ENCODE results near the gene PIAS4. TPM values are rescaled to one million over a fixed set of nuclear protein-coding genes. Genes with fewer than 3 reads are reported as not detected.

The PIAS4 gene
- total RNA-seq, 1 donor from 2014 or later, result 17.0 TPM

DNA sequence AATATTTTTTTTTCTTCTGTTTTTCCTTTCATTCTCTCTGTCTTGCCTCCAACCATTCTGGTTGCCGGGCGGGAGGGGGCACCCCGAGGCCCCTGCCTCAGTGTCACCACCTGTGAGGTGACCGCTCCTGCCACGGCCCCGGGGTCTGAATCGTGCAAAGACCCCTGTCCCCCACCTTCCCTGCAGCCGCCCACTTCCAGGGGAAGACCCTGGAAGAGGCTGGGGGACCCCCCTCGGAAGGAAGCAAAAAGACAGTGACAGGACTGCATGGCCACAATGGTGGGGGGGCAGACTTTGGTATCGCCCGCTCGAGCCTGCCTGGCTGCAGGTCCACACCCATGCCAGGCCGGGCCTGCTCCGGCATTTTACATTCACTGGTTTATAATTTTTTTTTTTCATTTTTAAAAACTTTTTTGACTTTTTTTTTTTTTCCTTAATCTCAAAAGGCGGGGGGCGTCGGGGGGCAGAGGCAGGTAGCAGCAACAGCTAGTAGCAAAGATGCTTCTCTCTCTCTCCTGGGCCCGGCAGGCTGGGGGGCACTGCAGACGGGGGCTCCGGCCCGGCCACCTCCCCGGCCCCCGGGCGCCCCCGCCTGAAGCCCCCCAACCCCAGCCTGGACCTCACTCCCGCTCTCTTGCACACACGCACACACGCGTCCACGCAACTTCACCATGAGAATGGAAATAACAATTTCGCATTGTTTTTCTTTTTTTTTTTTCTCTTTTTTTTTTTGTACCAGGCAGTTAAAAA, 36.6 kb downstream of the PIAS4 start:
- Mint-ChIP-seq H3K36me3 (peaks cover 5% of the 10 kb centered on the region), H3K4me3 (no peak overlapping the region), H3K4me1 (no peaks in the 10 kb centered on the region), H3K9me3 (no peaks in the 10 kb centered on the region), H3K27ac (no peak overlapping the region), H3K27me3 (ENCODE audit: insufficient read depth, low read depth) (no peaks in the 10 kb centered on the region)
- no peak overlapping the region for H3K4me3 ChIP-seq
- peaks cover 18% of the 10 kb centered on the region for H4K20me1 ChIP-seq (ENCODE audit: low read depth)
- no peak overlapping the region for H2AFZ ChIP-seq (replicated peaks)
- peaks cover 6% of the 10 kb centered on the region for H3F3A ChIP-seq (ENCODE audit: low read depth)
- H3K9me3 ChIP-seq (ENCODE audit: low read depth), result no peaks in the 10 kb centered on the region
- H3K4me2 ChIP-seq, result no peak overlapping the region
- H3K27ac ChIP-seq, result no peak overlapping the region
- peaks cover 4% of the 10 kb centered on the region for H3K4me1 ChIP-seq
- H3K79me2 ChIP-seq (ENCODE audit: low read depth), result peaks cover 6% of the 10 kb centered on the region
- no peaks in the 10 kb centered on the region for H3K27me3 ChIP-seq
- no peak overlapping the region for H3K9ac ChIP-seq
- no peaks in the 10 kb centered on the region for H3K36me3 ChIP-seq
- DNase-seq (ENCODE audit: low spot score), result no peak
- TF ChIP-seq EZH2phosphoT487 (IDR thresholded peaks at IDR 0.05) (no peak), EZH2 (IDR thresholded peaks at IDR 0.05) (no peak)
- TF ChIP-seq, protein P1, sequence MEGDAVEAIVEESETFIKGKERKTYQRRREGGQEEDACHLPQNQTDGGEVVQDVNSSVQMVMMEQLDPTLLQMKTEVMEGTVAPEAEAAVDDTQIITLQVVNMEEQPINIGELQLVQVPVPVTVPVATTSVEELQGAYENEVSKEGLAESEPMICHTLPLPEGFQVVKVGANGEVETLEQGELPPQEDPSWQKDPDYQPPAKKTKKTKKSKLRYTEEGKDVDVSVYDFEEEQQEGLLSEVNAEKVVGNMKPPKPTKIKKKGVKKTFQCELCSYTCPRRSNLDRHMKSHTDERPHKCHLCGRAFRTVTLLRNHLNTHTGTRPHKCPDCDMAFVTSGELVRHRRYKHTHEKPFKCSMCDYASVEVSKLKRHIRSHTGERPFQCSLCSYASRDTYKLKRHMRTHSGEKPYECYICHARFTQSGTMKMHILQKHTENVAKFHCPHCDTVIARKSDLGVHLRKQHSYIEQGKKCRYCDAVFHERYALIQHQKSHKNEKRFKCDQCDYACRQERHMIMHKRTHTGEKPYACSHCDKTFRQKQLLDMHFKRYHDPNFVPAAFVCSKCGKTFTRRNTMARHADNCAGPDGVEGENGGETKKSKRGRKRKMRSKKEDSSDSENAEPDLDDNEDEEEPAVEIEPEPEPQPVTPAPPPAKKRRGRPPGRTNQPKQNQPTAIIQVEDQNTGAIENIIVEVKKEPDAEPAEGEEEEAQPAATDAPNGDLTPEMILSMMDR (IDR thresholded peaks at IDR 0.05), result no peak

DNA sequence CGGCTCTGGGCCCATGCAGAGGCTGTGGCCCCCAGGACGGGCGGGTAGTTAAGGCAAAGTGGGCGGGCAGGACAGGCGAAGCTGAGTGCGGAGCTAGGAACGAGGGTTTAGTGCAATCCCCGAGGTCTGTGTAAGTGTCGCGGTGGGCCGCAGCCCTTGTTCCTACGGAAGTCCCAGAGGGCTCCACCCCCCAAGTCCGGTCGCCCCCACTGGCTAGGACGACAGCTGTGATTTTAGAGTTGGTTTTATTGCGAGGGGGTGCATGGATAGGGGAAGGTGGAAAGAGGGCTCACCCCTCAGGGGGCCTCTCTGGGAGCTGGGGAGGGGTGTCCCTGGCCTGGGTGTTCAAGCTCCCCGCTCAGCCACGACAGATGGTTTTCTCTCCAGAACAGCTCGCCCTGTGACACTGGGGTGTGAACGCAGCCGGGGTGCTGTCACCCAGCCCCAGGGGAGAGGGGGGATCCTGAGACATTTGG, 37.5 kb downstream of the PIAS4 start:
- Mint-ChIP-seq H3K27ac (no peak overlapping the region), H3K4me1 (no peaks in the 10 kb centered on the region), H3K27me3 (ENCODE audit: insufficient read depth, low read depth) (no peaks in the 10 kb centered on the region), H3K9me3 (no peaks in the 10 kb centered on the region), H3K4me3 (no peak overlapping the region), H3K36me3 (peaks cover 4% of the 10 kb centered on the region)
- DNase-seq (ENCODE audit: low spot score), result no peak
- peaks cover 4% of the 10 kb centered on the region for H3K4me1 ChIP-seq
- peaks cover 25% of the 10 kb centered on the region for H4K20me1 ChIP-seq (ENCODE audit: low read depth)
- no peaks in the 10 kb centered on the region for H3K27me3 ChIP-seq
- H3K9ac ChIP-seq, result no peak overlapping the region
- H2AFZ ChIP-seq (replicated peaks), result no peak overlapping the region
- TF ChIP-seq EZH2phosphoT487 (IDR thresholded peaks at IDR 0.05) (no peak), EZH2 (IDR thresholded peaks at IDR 0.05) (no peak)
- TF ChIP-seq, protein P1 (IDR thresholded peaks at IDR 0.05), result no peak
- H3K9me3 ChIP-seq (ENCODE audit: low read depth), result no peaks in the 10 kb centered on the region
- no peaks in the 10 kb centered on the region for H3K36me3 ChIP-seq
- no peak overlapping the region for H3K4me2 ChIP-seq
- H3K27ac ChIP-seq, result peak overlapping the region; percentile 76
- no peak overlapping the region for H3K4me3 ChIP-seq
- H3K79me2 ChIP-seq (ENCODE audit: low read depth), result peaks cover 13% of the 10 kb centered on the region
- H3F3A ChIP-seq (ENCODE audit: low read depth), result peaks cover 6% of the 10 kb centered on the region

DNA sequence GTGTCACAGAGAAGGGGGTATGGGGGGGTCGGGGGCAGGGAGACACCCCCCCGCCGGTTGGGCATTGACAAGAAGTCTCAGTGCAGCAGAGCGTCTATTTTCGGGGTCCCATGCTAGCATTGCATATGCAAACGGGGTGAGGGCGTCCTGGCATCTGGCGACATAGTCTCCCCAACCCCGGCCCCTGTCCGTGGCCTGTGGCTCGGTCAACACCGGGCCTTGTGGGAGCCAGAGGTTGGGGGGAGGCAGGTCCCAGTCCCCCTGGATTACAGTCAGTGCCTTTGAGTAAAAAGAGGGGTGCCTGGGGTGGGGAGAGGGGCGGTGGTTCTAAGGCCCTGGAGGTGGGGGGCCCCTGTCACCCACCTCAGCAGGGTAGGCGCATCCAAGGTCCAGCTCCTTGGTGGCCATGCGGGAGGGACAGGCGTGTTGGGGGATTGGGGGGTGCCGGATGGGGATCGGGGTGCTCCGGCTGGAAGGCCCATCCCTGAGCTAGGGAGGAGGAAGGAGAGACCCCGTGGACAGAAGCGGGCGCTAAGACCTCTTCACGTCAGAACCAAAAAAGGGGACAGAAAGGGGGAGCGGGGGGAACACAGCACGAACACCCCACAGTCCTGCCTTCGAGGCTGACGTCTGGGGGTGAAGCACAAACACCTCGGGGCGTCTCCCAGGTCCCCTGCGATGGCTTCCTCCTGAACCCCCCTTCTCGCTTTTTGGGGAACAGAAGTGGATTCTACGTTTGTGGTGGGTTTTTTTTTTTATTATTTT, 38.2 kb downstream of the PIAS4 start:
- no peak overlapping the region for H3K27ac Mint-ChIP-seq
- H3K9ac ChIP-seq, result no peak overlapping the region
- TF ChIP-seq, protein P1 (IDR thresholded peaks at IDR 0.05), result no peak
- TF ChIP-seq EZH2 (IDR thresholded peaks at IDR 0.05), result no peak
- TF ChIP-seq EZH2phosphoT487 (IDR thresholded peaks at IDR 0.05), result no peak

More for the DNA sequence above, 38.2 kb downstream of the PIAS4 start:
- Histone ChIP-seq H3K27ac (no peak overlapping the region), H3K4me3 (no peak overlapping the region), H3K36me3 (no peaks in the 10 kb centered on the region), H3F3A (ENCODE audit: low read depth) (peaks cover 6% of the 10 kb centered on the region), H3K4me1 (peaks cover 4% of the 10 kb centered on the region), H3K4me2 (no peak overlapping the region), H4K20me1 (ENCODE audit: low read depth) (peaks cover 31% of the 10 kb centered on the region), H2AFZ (replicated peaks) (no peak overlapping the region), H3K9me3 (ENCODE audit: low read depth) (no peaks in the 10 kb centered on the region), H3K27me3 (no peaks in the 10 kb centered on the region), H3K79me2 (ENCODE audit: low read depth) (peaks cover 19% of the 10 kb centered on the region)
- H3K27me3 Mint-ChIP-seq (ENCODE audit: insufficient read depth, low read depth), result no peaks in the 10 kb centered on the region
- no peaks in the 10 kb centered on the region for H3K9me3 Mint-ChIP-seq
- peaks cover 3% of the 10 kb centered on the region for H3K4me1 Mint-ChIP-seq
- no peak overlapping the region for H3K4me3 Mint-ChIP-seq
- H3K36me3 Mint-ChIP-seq, result peaks cover 5% of the 10 kb centered on the region
- no peak for DNase-seq (ENCODE audit: low spot score)
